Tibial nerve (tissue), 4 donors: Measurements from ENCODE around the gene KLK3. TPM values are rescaled to one million over a fixed set of nuclear protein-coding genes. Genes with fewer than 3 reads are reported as not detected.

Experiments
- DNase-seq, 2 donors: peaks; one replicate each; pipeline ENCODE4 v3.0.0-alpha.2; 2019; ENCODE audit warnings: low spot score in 2 of 2
- H3K27ac ChIP-seq, 4 donors: fragments of 200-600 bp; sonication (generic) in 3 of 4; one replicate each; pipeline ENCODE4 v1.5.1; 2017 to 2019; ENCODE audit warnings: mild to moderate bottlenecking in 1 of 4
- H3K27me3 ChIP-seq, 2 donors: fragments of 200-600 bp; sonication (generic) in 1 of 2; one replicate each; pipeline versions ENCODE4 v1.5.1 to v1.6.0; 2017 to 2019
- H3K36me3 ChIP-seq, 3 donors: fragments of 200-600 bp; sonication (generic); one replicate each; pipeline ENCODE4 v1.5.1; 2018 to 2019
- H3K4me1 ChIP-seq, 4 donors: fragments of 200-600 bp; sonication (generic) in 3 of 4; one replicate each; pipeline ENCODE4 v1.5.1; 2017 to 2019
- H3K4me3 ChIP-seq, 4 donors: fragments of 200-600 bp; sonication (generic) in 3 of 4; one replicate each; pipeline ENCODE4 v1.5.1; 2017 to 2019; ENCODE audit warnings: mild to moderate bottlenecking in 1 of 4, moderate library complexity in 1 of 4
- H3K9me3 ChIP-seq, 4 donors: fragments of 200-600 bp; sonication (generic) in 3 of 4; one replicate each; pipeline ENCODE4 v1.5.1; 2017 to 2019
- EP300 ChIP-seq, 2 donors: sonication (generic); formaldehyde crosslinking; IDR thresholded peaks; one replicate each; pipeline ENCODE4 v1.6.1; 2017; ENCODE audit warnings: antibody characterized with exemption in 2 of 2, mild to moderate bottlenecking in 1 of 2
- POLR2A ChIP-seq, 2 donors: fragments of 450-650 bp; IDR thresholded peaks; one replicate each; pipeline ENCODE4 v1.6.1; 2017; ENCODE audit warnings: antibody characterized with exemption in 2 of 2, mild to moderate bottlenecking in 2 of 2, moderate library complexity in 2 of 2
- WGBS, 2 donors: methylation state at CpG; one replicate each; pipeline ENCODE4 v1.1.5; 2018; 5-methylcytosine and 5-hydroxymethylcytosine counted together
- total RNA-seq, 4 donors: library from RNA; depleted of rRNA; stranded (reverse); fragments of >200 nt; gene quantifications; one replicate each; pipeline ENCODE4 v1.1.0, GENCODE V29; 2016
- TF ChIP-seq, protein P1 (sequence below), 5 experiments: fragments of 200-600 bp in 3 of 5; fragments of 450-650 bp in 2 of 5; sonication (generic) in 3 of 5; IDR thresholded peaks; one replicate each; pipeline ENCODE4 v1.5.1; 2016 to 2019; ENCODE audit warnings: antibody characterized with exemption in 5 of 5, mild to moderate bottlenecking in 3 of 5, moderate library complexity in 2 of 5

KLK3 gene
- total RNA-seq, 4 donors from 2014 or later, result not detected

DNA sequence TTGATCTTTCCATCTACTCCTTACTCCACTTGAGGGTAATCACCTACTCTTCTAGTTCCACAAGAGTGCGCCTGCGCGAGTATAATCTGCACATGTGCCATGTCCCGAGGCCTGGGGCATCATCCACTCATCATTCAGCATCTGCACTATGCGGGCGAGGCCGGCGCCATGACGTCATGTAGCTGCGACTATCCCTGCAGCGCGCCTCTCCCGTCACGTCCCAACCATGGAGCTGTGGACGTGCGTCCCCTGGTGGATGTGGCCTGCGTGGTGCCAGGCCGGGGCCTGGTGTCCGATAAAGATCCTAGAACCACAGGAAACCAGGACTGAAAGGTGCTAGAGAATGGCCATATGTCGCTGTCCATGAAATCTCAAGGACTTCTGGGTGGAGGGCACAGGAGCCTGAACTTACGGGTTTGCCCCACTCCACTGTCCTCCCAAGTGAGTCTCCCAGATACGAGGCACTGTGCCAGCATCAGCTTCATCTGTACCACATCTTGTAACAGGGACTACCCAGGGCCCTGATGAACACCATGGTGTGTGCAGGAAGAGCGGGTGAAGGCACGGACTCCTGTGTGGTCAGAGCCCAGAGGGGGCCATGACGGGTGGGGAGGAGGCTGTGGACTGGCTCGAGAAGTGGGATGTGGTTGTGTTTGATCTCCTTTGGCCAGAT, 15.8 kb downstream of the KLK3 start:
- DNase-seq, result no peak
- no peaks in the 10 kb centered on the region for H3K27me3 ChIP-seq
- H3K36me3 ChIP-seq, result no peaks in the 10 kb centered on the region
- WGBS, 2 donors, result 62 to 70% methylated on average over 22 to 26 of the region's 26 CpGs
- peaks cover 0 to 3% (median 0%) of the 10 kb centered on the region in 4 donors for H3K4me1 ChIP-seq
- H3K27ac ChIP-seq, result no peak overlapping the region
- no peaks in the 10 kb centered on the region for H3K9me3 ChIP-seq
- H3K4me3 ChIP-seq, result no peak overlapping the region
- TF ChIP-seq POLR2A (IDR thresholded peaks at IDR 0.05) (no peak), EP300 (IDR thresholded peaks at IDR 0.05) (no peak)
- TF ChIP-seq, protein P1, sequence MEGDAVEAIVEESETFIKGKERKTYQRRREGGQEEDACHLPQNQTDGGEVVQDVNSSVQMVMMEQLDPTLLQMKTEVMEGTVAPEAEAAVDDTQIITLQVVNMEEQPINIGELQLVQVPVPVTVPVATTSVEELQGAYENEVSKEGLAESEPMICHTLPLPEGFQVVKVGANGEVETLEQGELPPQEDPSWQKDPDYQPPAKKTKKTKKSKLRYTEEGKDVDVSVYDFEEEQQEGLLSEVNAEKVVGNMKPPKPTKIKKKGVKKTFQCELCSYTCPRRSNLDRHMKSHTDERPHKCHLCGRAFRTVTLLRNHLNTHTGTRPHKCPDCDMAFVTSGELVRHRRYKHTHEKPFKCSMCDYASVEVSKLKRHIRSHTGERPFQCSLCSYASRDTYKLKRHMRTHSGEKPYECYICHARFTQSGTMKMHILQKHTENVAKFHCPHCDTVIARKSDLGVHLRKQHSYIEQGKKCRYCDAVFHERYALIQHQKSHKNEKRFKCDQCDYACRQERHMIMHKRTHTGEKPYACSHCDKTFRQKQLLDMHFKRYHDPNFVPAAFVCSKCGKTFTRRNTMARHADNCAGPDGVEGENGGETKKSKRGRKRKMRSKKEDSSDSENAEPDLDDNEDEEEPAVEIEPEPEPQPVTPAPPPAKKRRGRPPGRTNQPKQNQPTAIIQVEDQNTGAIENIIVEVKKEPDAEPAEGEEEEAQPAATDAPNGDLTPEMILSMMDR (IDR thresholded peaks at IDR 0.05), result no peak

DNA sequence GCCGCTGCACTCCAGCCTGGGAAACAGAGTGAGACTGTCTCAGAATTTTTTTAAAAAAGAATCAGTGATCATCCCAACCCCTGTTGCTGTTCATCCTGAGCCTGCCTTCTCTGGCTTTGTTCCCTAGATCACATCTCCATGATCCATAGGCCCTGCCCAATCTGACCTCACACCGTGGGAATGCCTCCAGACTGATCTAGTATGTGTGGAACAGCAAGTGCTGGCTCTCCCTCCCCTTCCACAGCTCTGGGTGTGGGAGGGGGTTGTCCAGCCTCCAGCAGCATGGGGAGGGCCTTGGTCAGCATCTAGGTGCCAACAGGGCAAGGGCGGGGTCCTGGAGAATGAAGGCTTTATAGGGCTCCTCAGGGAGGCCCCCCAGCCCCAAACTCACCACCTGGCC, 18.3 kb downstream of the KLK3 start, which contains the start of gene KLK2:
Gene KLK2 (plus strand): TSS at position 384 of the 400 bp plus-strand sequence. CDS start 35 bp downstream, outside the sequence.
- H3K36me3 ChIP-seq, result no peaks in the 10 kb centered on the region
- peaks cover 0 to 3% (median 0%) of the 10 kb centered on the region in 4 donors for H3K4me1 ChIP-seq
- no peak within 1 kb of the TSS for H3K4me3 ChIP-seq
- H3K27me3 ChIP-seq, result peaks cover 0 to 16% of the 10 kb centered on the region in 2 donors
- no peaks in the 10 kb centered on the region for H3K9me3 ChIP-seq
- H3K27ac ChIP-seq, result no peak within 1 kb of the TSS
- 48 to 65% methylated on average over 3 of the region's 3 CpGs for WGBS, 2 donors
- TF ChIP-seq POLR2A (IDR thresholded peaks at IDR 0.05) (no peak), EP300 (IDR thresholded peaks at IDR 0.05) (no peak)
- TF ChIP-seq, protein P1 (IDR thresholded peaks at IDR 0.05), result no peak
- DNase-seq, result no peak

DNA sequence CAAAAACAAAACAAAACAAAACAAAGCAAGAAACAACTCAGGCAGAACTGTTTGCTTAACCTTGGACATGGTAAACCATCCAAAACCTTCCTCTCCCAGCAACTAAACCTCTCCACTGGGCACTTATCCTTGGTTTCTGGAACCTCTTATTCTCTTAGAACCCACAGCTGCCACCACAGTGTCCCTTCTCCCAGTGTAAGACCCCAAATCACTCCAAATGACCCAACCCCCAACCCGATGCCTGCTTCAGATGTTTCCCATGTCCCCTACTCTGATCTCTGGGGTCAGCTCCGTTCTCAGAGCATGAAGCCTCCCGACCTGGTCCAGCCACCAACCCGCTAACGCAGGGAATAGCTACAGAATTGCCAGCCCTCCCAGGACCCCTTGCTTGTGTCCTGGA, 19.5 kb downstream of the KLK3 start:
- Histone ChIP-seq H3K27ac (no peak overlapping the region), H3K36me3 (no peaks in the 10 kb centered on the region), H3K4me1 (peaks cover 0 to 3% (median 0%) of the 10 kb centered on the region in 4 donors), H3K27me3 (peaks cover 0 to 16% of the 10 kb centered on the region in 2 donors), H3K9me3 (no peaks in the 10 kb centered on the region), H3K4me3 (no peak overlapping the region)
- TF ChIP-seq, protein P1 (IDR thresholded peaks at IDR 0.05), result no peak
- TF ChIP-seq EP300 (IDR thresholded peaks at IDR 0.05) (no peak), POLR2A (IDR thresholded peaks at IDR 0.05) (no peak)
- 55 to 60% methylated on average over 5 of the region's 5 CpGs for WGBS, 2 donors
- DNase-seq, result no peak

DNA sequence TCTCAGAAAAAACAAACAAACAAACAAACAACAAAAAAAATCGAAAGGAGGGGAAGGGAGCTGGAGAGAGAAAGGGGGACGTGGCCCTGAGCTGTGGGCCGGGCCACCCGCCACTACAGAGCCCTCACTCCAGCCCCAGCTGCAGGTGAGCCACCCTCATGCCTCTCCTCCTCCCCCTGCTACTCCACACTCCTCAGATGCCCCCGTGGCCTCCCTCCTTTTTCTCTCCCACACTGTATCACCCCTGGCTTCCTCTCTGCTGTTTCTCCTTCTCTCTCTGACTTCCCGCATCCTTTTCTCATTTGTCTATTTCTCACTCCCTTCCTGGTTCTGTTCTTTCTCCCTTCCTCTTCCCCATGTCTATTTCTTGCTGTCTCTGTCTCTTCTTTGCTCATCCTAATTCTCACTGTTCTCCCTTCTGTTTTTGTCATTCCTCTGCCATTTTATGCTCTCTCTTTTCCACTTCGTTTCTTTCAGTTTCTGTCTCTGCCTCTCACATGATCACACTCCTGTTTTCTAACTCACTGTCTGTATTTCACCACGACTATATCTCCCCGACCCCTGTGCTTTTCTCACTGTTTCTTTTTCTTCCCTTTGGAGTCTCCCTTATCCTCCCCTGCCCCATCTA, 21.2 kb downstream of the KLK3 start:
- DNase-seq, result no peak
- no peaks in the 10 kb centered on the region for H3K36me3 ChIP-seq
- peaks cover 0 to 3% (median 0%) of the 10 kb centered on the region in 4 donors for H3K4me1 ChIP-seq
- WGBS, 2 donors, result 48 to 51% methylated on average over 9 of the region's 9 CpGs
- H3K9me3 ChIP-seq, result no peaks in the 10 kb centered on the region
- H3K4me3 ChIP-seq, result no peak overlapping the region
- H3K27me3 ChIP-seq, result peaks cover 0 to 16% of the 10 kb centered on the region in 2 donors
- TF ChIP-seq POLR2A (IDR thresholded peaks at IDR 0.05) (no peak), EP300 (IDR thresholded peaks at IDR 0.05) (no peak)
- TF ChIP-seq, protein P1 (IDR thresholded peaks at IDR 0.05), result no peak
- no peak overlapping the region for H3K27ac ChIP-seq

DNA sequence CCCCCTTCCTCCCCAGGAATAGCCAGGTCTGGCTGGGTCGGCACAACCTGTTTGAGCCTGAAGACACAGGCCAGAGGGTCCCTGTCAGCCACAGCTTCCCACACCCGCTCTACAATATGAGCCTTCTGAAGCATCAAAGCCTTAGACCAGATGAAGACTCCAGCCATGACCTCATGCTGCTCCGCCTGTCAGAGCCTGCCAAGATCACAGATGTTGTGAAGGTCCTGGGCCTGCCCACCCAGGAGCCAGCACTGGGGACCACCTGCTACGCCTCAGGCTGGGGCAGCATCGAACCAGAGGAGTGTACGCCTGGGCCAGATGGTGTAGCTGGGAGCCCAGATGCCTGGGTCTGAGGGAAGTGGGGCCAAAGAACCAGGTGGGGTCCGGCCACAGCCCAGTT, 21.7 kb downstream of the KLK3 start:
- H3K36me3 ChIP-seq, result no peaks in the 10 kb centered on the region
- TF ChIP-seq POLR2A (IDR thresholded peaks at IDR 0.05) (no peak), EP300 (IDR thresholded peaks at IDR 0.05) (no peak)
- TF ChIP-seq, protein P1 (IDR thresholded peaks at IDR 0.05), result no peak
- no peak for DNase-seq
- H3K27ac ChIP-seq, result no peak overlapping the region
- 62 to 79% methylated on average over 4 of the region's 7 CpGs for WGBS, 2 donors
- H3K27me3 ChIP-seq, result peaks cover 0 to 16% of the 10 kb centered on the region in 2 donors
- H3K9me3 ChIP-seq, result no peaks in the 10 kb centered on the region
- no peak overlapping the region for H3K4me3 ChIP-seq
- H3K4me1 ChIP-seq, result peaks cover 0 to 3% (median 0%) of the 10 kb centered on the region in 4 donors
